Gastrocnemius medialis (tissue), 4 donors: ENCODE results near the gene IFNL4.

Source experiments
- POLR2A ChIP-seq, 2 donors: fragments of 450-650 bp; IDR thresholded peaks; one replicate each; pipeline ENCODE4 v1.6.1; 2017; ENCODE audit warnings: antibody characterized with exemption in 2 of 2, mild to moderate bottlenecking in 2 of 2, moderate library complexity in 2 of 2
- TF ChIP-seq, protein P1 (sequence below), 5 experiments: fragments of 450-650 bp in 3 of 5; fragments of 200-600 bp in 2 of 5; sonication (generic) in 2 of 5; IDR thresholded peaks in 4 of 5; conservative IDR thresholded peaks in 1 of 5; 1 replicate in 4 of 5; 2 replicates in 1 of 5; pipeline ENCODE4 v1.5.1; 2016 to 2019; ENCODE audit warnings: antibody characterized with exemption in 5 of 5, mild to moderate bottlenecking in 3 of 5, moderate library complexity in 3 of 5

DNA sequence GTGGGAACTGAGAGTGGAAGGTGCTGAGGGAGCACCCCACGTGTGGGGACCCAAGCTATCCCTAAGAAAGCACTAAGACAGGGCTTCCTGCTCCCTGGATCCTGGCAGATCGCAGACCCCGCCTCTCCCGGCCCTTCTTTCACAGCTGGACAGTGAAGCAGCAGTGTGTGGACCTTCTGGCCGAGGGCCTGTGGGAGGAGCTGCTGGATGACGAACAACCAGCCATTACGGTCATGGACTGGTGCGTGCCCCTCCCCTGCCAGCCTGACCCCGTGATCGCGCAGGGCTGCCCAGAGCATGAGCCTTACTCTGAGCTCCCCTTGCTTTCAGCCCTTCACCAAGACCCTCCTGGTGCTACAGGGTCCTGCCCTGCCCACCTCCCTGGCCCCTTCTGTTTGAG, 49.6 kb downstream of the IFNL4 start:
- TF ChIP-seq, protein P1, sequence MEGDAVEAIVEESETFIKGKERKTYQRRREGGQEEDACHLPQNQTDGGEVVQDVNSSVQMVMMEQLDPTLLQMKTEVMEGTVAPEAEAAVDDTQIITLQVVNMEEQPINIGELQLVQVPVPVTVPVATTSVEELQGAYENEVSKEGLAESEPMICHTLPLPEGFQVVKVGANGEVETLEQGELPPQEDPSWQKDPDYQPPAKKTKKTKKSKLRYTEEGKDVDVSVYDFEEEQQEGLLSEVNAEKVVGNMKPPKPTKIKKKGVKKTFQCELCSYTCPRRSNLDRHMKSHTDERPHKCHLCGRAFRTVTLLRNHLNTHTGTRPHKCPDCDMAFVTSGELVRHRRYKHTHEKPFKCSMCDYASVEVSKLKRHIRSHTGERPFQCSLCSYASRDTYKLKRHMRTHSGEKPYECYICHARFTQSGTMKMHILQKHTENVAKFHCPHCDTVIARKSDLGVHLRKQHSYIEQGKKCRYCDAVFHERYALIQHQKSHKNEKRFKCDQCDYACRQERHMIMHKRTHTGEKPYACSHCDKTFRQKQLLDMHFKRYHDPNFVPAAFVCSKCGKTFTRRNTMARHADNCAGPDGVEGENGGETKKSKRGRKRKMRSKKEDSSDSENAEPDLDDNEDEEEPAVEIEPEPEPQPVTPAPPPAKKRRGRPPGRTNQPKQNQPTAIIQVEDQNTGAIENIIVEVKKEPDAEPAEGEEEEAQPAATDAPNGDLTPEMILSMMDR (IDR thresholded peaks at IDR 0.05 in 4 of 5, conservative IDR thresholded peaks at IDR 0.05 in 1 of 5) = no peak
- TF ChIP-seq POLR2A (IDR thresholded peaks at IDR 0.05) = no peak
